MM.1S (cell line): ENCODE results near the gene TSHZ2.

Source experiments
- EZH2 ChIP-seq: fragments of 300-600 bp; sonication (generic); optimal IDR thresholded peaks from 2 replicates; pipeline ENCODE3; 2017; ENCODE audit warnings: low read depth, mild to moderate bottlenecking, antibody characterized with exemption, low read length, mixed read lengths
- TF ChIP-seq, protein P1 (sequence below): fragments of 300-600 bp; sonication (generic); IDR thresholded peaks from 2 replicates; pipeline ENCODE4 v1.5.1; 2016; ENCODE audit warnings: antibody characterized with exemption, low read length, mixed read lengths

DNA sequence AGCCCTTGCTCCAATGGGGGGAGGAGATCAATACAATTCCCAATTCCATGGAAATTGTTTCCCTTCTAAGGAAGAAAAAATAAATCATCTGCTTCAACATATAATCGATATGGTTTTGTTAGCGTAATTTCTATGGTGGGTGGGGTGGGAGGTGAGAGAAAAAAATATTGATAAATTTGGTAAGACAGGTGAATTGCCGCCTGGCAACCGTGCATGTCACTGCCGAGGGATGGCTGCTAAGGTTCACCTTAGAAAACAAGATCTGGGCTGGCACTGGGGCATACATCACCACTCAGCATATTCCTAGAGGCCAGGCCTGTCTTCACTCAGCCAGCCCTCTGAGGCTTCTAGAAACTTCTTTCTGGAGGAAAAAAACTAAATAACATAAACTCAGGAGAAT is 517.4 kb downstream of the TSHZ2 start:
- TF ChIP-seq, protein P1, sequence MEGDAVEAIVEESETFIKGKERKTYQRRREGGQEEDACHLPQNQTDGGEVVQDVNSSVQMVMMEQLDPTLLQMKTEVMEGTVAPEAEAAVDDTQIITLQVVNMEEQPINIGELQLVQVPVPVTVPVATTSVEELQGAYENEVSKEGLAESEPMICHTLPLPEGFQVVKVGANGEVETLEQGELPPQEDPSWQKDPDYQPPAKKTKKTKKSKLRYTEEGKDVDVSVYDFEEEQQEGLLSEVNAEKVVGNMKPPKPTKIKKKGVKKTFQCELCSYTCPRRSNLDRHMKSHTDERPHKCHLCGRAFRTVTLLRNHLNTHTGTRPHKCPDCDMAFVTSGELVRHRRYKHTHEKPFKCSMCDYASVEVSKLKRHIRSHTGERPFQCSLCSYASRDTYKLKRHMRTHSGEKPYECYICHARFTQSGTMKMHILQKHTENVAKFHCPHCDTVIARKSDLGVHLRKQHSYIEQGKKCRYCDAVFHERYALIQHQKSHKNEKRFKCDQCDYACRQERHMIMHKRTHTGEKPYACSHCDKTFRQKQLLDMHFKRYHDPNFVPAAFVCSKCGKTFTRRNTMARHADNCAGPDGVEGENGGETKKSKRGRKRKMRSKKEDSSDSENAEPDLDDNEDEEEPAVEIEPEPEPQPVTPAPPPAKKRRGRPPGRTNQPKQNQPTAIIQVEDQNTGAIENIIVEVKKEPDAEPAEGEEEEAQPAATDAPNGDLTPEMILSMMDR: no peak
- TF ChIP-seq EZH2: no peak
